K562 (cell line): Measurements from ENCODE around the gene RAP1A. TPM values are rescaled to one million over a fixed set of nuclear protein-coding genes. Genes with fewer than 3 reads are reported as not detected.

Experiments
- ATF3 ChIP-seq, 2 experiments: fragments of 450-650 bp in 1 of 2; sonication (generic) in 1 of 2; formaldehyde crosslinking in 1 of 2; IDR thresholded peaks in 1 of 2; conservative IDR thresholded peaks in 1 of 2; 2 replicates each; pipeline versions ENCODE4 v1.6.1 to v1.8.1; 2016 to 2023; ENCODE audit warnings: mild to moderate bottlenecking in 2 of 2, moderate library complexity in 2 of 2, inconsistent platforms in 1 of 2, missing genetic modification reagents in 1 of 2
- CBFA2T2 ChIP-seq: fragments of 450-650 bp; conservative IDR thresholded peaks from 2 replicates; pipeline ENCODE4 v1.6.1; 2017; ENCODE audit warnings: mild to moderate bottlenecking
- DNMT1 ChIP-seq: fragments of 450-650 bp; IDR thresholded peaks from 2 replicates; pipeline ENCODE4 v1.6.1; 2016; ENCODE audit warnings: antibody characterized with exemption, mild to moderate bottlenecking
- EP300 ChIP-seq: IDR thresholded peaks from 2 replicates; pipeline ENCODE4 v1.6.1; 2012; ENCODE audit warnings: low read length, improper control_type of control experiment
- EP400 ChIP-seq: fragments of 450-650 bp; IDR thresholded peaks from 2 replicates; pipeline ENCODE4 v1.6.1; 2017; ENCODE audit warnings: antibody characterized with exemption, mild to moderate bottlenecking, moderate library complexity
- FOSL1 ChIP-seq: fragments of 200-800 bp; sonication (Bioruptor generic); conservative IDR thresholded peaks from 2 replicates; pipeline ENCODE4 v1.6.1; 2016; ENCODE audit warnings: missing genetic modification characterization, missing compliant biosample characterization
- GATA2 ChIP-seq: sonication (generic); formaldehyde crosslinking; IDR thresholded peaks from 2 replicates; pipeline ENCODE4 v1.4.0; 2020; ENCODE audit warnings: mild to moderate bottlenecking, missing genetic modification reagents
- KDM1A ChIP-seq, 2 experiments: fragments of 450-650 bp; IDR thresholded peaks; 2 replicates each; pipeline ENCODE4 v1.6.1; 2016; ENCODE audit warnings: mild to moderate bottlenecking in 2 of 2
- KLF1 ChIP-seq: fragments of 450-650 bp; IDR thresholded peaks from 2 replicates; pipeline ENCODE4 v1.6.1; 2016; ENCODE audit warnings: missing genetic modification characterization, missing compliant biosample characterization
- LARP7 ChIP-seq: fragments of 450-650 bp; IDR thresholded peaks from 2 replicates; pipeline ENCODE4 v1.6.1; 2016
- MEIS2 ChIP-seq: fragments of 450-650 bp; IDR thresholded peaks from 2 replicates; pipeline ENCODE4 v1.6.1; 2014; ENCODE audit warnings: mild to moderate bottlenecking; ENCODE audit not compliant: partially characterized antibody
- NR3C1 ChIP-seq: sonication (generic); formaldehyde crosslinking; IDR thresholded peaks from 2 replicates; pipeline ENCODE4 v1.8.1; 2022; ENCODE audit warnings: missing genetic modification reagents
- REST ChIP-seq, 2 experiments: fragments of 450-650 bp; formaldehyde crosslinking in 1 of 2; IDR thresholded peaks; 2 replicates each; pipeline versions ENCODE4 v1.4.0 to v1.6.1; 2014 to 2020; ENCODE audit warnings: mild to moderate bottlenecking in 2 of 2, borderline replicate concordance in 1 of 2, low read depth in 1 of 2
- SMARCB1 ChIP-seq: IDR thresholded peaks from 2 replicates; pipeline ENCODE4 v1.6.1; 2011; ENCODE audit warnings: improper control_type of control experiment, low read depth; ENCODE audit not compliant: insufficient read length
- SOX6 ChIP-seq: fragments of 450-650 bp; IDR thresholded peaks from 2 replicates; pipeline ENCODE4 v1.6.1; 2014; ENCODE audit warnings: mild to moderate bottlenecking
- TEAD1 ChIP-seq, 2 experiments: fragments of 450-650 bp in 1 of 2; sonication (generic) in 1 of 2; formaldehyde crosslinking; IDR thresholded peaks; 2 replicates each; pipeline versions ENCODE4 v1.4.0 to v1.8.0; 2020 to 2022; ENCODE audit warnings: mild to moderate bottlenecking in 2 of 2, missing genetic modification reagents in 1 of 2
- polyA plus RNA-seq, 8 experiments: library from polyadenylated mRNA; depleted of rRNA in 4 of 8; stranded (reverse) in 5 of 8; unstranded in 3 of 8; fragments of >200 nt; fragmentation: Nextera tagmentation in 2 of 8; fragmentation: Illumina TruSeq in 1 of 8; extraction: Ambion mirVana in 2 of 8; extraction: Trizol in 1 of 8; gene quantifications; 2 replicates each; pipeline versions ENCODE4 v1.2.1 to v1.2.3, GENCODE V29; 2011 to 2014; ENCODE audit warnings: inconsistent platforms in 1 of 8, missing spikeins in 1 of 8
- total RNA-seq, 7 experiments: library from RNA; depleted of rRNA in 6 of 7; stranded (reverse); fragments of >200 nt in 6 of 7; fragmentation: Illumina TruSeq in 2 of 7; extraction: Trizol in 2 of 7; gene quantifications; 2 replicates each; pipeline versions ENCODE4 v1.2.1 to v1.2.3, GENCODE V29; 2011 to 2021; ENCODE audit warnings: low replicate concordance in 1 of 7
- TF ChIP-seq, protein P1 (sequence below): IDR thresholded peaks from 3 replicates; pipeline ENCODE4 v1.6.1; 2011; ENCODE audit warnings: borderline replicate concordance, mild to moderate bottlenecking, moderate library complexity; ENCODE audit not compliant: insufficient read length; ENCODE audit errors: extremely low read depth

The RAP1A gene
- total and polyA plus RNA-seq, 9 of the 15 experiments (the other 6 are each of a cell fraction or from before 2014, with no cell fraction given): 13.4 to 86.2 (median 32.5) TPM

GRCh38 chr1:111639602-111640198, 20.1 kb downstream of the RAP1A start (continued):
- no peak for TF ChIP-seq REST (IDR thresholded peaks at IDR 0.05; ENCODE audit: borderline replicate concordance)
- no peak for TF ChIP-seq REST (CRISPR knock-in tag; IDR thresholded peaks at IDR 0.05; ENCODE audit: low read depth)
- no peak for TF ChIP-seq NR3C1 (CRISPR knock-in tag)
- peak; percentile 65 for TF ChIP-seq CBFA2T2
- peak; percentile 73 to 80 for TF ChIP-seq KDM1A (IDR thresholded peaks at IDR 0.05)
- TF ChIP-seq SOX6: peak; percentile 81
- no peak for TF ChIP-seq FOSL1 (tag)
- 0 out of 4 replicates have a peak, but pooled peaks of 1 of the 2 experiments have one; percentile 7 for TF ChIP-seq TEAD1 (CRISPR knock-in tag; IDR thresholded peaks at IDR 0.05)
- no peak for TF ChIP-seq ATF3 (IDR thresholded peaks at IDR 0.05)
- no peak for TF ChIP-seq ATF3 (CRISPR knock-in tag; conservative IDR thresholded peaks at IDR 0.05)
- TF ChIP-seq MEIS2: peak; percentile 53
- TF ChIP-seq EP300: peak; percentile 37; the same call in 1 of the 2 replicates
- no peak for TF ChIP-seq DNMT1
- no peak for TF ChIP-seq LARP7
- TF ChIP-seq KLF1 (tag): no peak
- TF ChIP-seq SMARCB1: no peak
- TF ChIP-seq GATA2 (CRISPR knock-in tag): 0 out of 2 replicates have a peak, but pooled peaks have one; percentile 31
- TF ChIP-seq, protein P1, sequence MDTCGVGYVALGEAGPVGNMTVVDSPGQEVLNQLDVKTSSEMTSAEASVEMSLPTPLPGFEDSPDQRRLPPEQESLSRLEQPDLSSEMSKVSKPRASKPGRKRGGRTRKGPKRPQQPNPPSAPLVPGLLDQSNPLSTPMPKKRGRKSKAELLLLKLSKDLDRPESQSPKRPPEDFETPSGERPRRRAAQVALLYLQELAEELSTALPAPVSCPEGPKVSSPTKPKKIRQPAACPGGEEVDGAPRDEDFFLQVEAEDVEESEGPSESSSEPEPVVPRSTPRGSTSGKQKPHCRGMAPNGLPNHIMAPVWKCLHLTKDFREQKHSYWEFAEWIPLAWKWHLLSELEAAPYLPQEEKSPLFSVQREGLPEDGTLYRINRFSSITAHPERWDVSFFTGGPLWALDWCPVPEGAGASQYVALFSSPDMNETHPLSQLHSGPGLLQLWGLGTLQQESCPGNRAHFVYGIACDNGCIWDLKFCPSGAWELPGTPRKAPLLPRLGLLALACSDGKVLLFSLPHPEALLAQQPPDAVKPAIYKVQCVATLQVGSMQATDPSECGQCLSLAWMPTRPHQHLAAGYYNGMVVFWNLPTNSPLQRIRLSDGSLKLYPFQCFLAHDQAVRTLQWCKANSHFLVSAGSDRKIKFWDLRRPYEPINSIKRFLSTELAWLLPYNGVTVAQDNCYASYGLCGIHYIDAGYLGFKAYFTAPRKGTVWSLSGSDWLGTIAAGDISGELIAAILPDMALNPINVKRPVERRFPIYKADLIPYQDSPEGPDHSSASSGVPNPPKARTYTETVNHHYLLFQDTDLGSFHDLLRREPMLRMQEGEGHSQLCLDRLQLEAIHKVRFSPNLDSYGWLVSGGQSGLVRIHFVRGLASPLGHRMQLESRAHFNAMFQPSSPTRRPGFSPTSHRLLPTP: no peak
- no peak for TF ChIP-seq EP400
